ENCODE results near the gene ADSS1. TPM values are rescaled to one million over a fixed set of nuclear protein-coding genes. Genes with fewer than 3 reads are reported as not detected.

Gene ADSS1
- total RNA-seq, 1 experiment from 2014 or later = 3.7 TPM

DNA sequence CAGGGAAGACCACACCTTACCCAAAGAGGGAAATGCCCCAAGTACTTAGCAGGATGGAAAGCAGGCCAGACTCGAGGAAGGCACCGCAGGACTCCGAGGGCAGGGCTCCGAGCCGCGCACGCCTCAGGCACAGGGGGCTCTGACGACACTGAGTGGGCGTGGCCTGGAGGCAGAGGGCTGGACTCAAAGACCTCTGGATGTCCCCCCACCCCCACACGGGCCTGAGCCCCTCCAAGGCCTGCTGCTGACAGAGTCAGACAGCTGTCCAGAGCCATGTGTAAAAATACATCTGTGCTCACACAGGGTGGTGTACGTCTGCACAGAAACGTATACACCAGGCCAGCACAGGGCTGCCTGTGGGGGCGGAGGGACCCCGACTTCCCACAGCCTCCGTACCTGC is 70.1 kb downstream of the ADSS1 start:
- DNase-seq (ENCODE audit: low spot score) = no peak

GRCh38 chr14:104794631-104794992 is 70.6 kb downstream of the ADSS1 start:
- DNase-seq (ENCODE audit: low spot score) = no peak

DNA sequence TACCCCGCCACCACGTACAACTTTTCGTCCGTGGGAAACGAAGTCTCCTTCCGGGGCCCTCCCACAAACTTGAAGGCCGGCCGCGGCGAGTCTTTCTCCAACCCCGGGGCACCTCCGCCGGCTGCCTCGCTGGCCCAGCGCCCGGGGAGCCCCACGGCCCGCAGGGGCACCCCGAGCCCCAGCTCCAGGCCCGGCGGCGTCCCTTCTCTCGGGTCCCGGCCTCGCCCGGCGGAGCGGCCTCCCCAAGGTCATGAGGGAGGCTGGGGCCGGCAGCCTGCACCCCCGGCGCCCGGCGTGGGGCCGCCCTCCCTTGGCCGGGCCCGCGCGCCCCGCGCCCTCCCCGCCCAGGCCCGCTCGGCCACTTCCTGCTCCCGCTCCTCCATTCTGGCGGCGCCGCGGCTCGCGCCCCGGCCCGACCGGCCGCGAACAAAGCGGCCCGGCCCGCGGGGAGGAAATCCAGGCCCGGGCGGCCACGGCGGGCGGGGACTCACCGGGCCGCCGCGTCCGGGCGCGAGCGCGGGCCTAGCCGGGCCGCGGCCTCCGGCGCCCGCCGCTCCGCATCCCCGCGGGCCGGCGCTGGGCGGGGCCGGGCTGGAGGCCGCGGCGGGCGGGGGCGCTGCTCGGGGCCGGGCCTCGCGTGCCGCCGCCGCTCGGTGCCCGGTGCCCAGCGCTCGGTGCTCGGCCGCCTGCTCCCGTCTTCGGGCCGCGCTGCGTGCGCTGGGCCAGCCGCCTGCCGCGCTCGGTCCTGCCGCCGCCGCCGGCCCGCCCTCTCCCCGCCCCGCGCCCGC is 71.2 kb downstream of the ADSS1 start, which contains the start of gene AKT1:
AKT1 (minus strand) TSS at position 756 of the 788 bp plus-strand sequence. CDS start 3,105 bp downstream, outside the sequence.
- DNase-seq (ENCODE audit: low spot score) = no peak

DNA sequence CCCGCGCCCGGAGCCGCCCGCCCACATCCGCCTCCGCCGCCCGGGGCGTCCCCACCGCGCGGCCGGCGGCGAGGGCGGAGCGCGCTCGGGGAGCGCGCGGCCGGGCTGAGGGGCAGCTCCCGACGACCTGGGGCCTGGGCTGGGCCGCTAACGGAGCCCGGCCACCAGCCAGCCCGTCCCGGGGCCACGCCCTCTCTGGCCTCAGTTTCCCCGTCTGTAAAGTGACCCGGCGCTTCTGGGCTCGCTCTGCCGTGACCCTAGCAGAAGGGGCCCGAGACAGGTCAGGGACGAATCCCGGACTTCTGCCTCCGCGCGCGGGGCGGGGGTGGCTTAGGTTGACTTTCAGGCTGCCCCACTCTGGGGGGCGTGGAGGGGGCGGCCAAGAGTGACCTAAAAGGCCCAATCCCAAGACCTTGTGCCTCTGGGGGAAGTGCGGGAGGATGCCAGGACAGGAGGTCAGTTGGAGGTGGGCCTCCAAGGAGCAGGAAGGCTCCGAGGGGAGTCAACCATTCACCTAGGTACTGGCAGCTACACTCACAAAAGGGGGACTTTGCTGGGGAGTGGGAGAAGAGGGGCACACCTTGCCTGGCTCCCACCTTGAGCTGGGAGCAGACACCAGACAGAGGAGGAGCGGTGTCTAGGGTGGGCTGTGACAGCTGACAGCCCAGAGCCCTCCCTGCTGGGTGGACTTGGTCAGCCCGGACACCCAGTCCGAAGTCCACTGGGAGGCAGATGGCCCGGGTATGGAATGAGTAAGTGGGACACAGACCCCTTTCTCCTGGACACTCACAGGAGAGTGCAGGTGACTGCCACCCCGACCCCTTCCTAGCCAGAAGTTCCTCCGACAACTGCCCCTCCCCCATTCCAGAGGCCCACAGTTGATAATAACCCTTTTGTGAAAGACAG is 72.0 kb downstream of the ADSS1 start:
- no peak for DNase-seq (ENCODE audit: low spot score)

DNA sequence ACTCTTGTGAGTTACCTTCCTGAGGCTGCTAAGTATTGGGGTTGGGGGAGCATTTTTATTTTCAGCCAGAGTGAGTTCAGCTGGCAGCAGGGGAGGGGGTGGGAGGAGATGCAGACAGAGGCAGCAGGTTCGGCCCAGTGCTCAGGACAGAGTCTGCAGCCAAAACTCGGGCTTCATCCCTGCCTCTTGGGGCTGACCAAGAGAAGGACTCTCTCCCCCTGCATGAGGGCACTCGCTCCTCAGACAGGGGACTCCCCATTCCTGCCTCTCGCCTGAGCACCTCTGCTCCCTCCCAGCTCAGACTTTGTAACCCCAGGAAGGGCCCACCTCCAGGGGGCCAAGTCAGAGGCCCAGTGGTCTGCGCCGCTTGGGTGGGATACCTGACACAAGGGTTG is 72.7 kb downstream of the ADSS1 start:
- no peak for DNase-seq (ENCODE audit: low spot score)

Other genes starting within 250 kb of the ADSS1 start
- gene C14orf180, start 144.5 kb upstream of the ADSS1 start, total RNA-seq (2014; rRNA removed; shearing (Covaris generic)) = not detected in 2 replicates
- gene TMEM179, start 119.5 kb upstream of the ADSS1 start, total RNA-seq (2014; rRNA removed; shearing (Covaris generic)) = 0.43 TPM in 1 of 2 replicates, not detected in the other
- 93.1 and 98.0 TPM in 2 replicates for gene INF2, start 34.6 kb upstream of the ADSS1 start, total RNA-seq (2014; rRNA removed; shearing (Covaris generic))
- 187 and 210 TPM in 2 replicates for gene SIVA1, start 28.9 kb downstream of the ADSS1 start, total RNA-seq (2014; rRNA removed; shearing (Covaris generic))
- 105 and 107 TPM in 2 replicates for gene AKT1, start 71.5 kb downstream of the ADSS1 start, total RNA-seq (2014; rRNA removed; shearing (Covaris generic))
- 2.0 and 4.0 TPM in 2 replicates for gene ZBTB42, start 76.9 kb downstream of the ADSS1 start, total RNA-seq (2014; rRNA removed; shearing (Covaris generic))
- gene CEP170B, start 141.0 kb downstream of the ADSS1 start, total RNA-seq (2014; rRNA removed; shearing (Covaris generic)) = 9.8 and 11.2 TPM in 2 replicates
- gene PLD4, start 200.7 kb downstream of the ADSS1 start, total RNA-seq (2014; rRNA removed; shearing (Covaris generic)) = not detected in 2 replicates

All from A172 (cell line).